SK-N-SH (cell line): ENCODE results near the gene TLN1.

Experiments
- CTCF ChIP-seq: fragments of 200-600 bp; sonication (generic); IDR thresholded peaks from 2 replicates; pipeline ENCODE4 v1.6.1; 2017; ENCODE audit warnings: antibody characterized with exemption, mild to moderate bottlenecking, moderate library complexity
- REST ChIP-seq: IDR thresholded peaks from 2 replicates; pipeline ENCODE4 v1.6.1; 2012; ENCODE audit warnings: mild to moderate bottlenecking, low read depth, low read length, moderate library complexity

GRCh38 chr9:35763803-35764202 is 31.8 kb upstream of the TLN1 start:
- TF ChIP-seq CTCF (no peak), REST (no peak)
